ENCODE results near the gene MCC. TPM values are rescaled to one million over a fixed set of nuclear protein-coding genes. Genes with fewer than 3 reads are reported as not detected.

Gene MCC
- total RNA-seq, 1 experiment from 2014 or later: 23.5 TPM

DNA sequence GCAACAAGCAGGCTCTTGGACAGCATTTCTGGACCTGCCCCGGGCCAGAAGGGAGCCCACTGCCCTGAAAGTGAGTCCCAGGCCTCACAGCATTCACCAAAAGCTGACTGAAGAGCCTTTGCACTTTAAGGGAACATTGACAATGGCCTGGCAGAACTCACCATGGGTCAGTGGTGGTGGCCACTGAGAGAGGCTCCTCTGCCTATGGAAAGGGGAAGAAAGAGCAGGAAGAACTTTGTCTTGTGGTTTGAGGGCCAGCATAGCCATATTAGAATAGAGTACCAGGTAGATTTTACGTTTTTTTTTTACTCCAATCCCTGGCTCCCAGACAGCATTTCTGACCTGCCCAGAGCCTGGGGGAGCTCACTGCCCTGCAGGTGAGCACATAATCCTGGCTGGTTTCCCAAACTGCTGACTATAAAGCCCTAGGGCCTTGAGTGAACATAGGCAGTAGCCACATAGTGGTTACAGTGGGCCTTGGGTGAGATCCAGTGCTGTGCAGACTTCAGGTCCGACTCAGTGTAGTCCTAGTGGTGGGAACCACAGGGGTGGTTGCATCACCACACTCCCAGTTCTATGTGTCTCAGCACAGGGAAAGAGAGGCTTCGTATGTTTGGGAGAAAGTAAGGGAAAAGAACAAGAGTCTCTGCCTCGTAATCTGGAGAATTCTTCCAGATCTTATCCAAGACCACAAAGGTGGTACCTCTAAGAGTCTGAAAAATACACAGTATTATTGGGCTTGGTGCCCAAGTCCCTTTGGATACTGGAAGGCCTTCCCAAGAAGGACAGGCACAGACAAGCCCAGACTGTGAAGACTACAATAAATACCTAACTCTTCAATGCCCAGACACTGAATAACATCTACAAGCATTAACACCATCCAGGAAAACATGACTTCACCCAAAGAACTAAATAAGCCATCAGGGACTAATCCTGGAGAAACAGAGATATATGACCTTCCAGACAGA is 143.0 kb downstream of the MCC start:
- H3K4me1 Mint-ChIP-seq: no peaks in the 10 kb centered on the region
- H3K27ac Mint-ChIP-seq: no peak overlapping the region
- ChIA-PET CTCF (no interaction called here), POLR2A (no interaction called here)
- ATAC-seq (0 out of 2 replicates have a peak, but pooled peaks have one; percentile 26), DNase-seq (ENCODE audit: low spot score) (no peak)
- TF ChIP-seq ZNF416 (CRISPR knock-in tag; IDR thresholded peaks at IDR 0.05): no peak
- TF ChIP-seq, protein P1, sequence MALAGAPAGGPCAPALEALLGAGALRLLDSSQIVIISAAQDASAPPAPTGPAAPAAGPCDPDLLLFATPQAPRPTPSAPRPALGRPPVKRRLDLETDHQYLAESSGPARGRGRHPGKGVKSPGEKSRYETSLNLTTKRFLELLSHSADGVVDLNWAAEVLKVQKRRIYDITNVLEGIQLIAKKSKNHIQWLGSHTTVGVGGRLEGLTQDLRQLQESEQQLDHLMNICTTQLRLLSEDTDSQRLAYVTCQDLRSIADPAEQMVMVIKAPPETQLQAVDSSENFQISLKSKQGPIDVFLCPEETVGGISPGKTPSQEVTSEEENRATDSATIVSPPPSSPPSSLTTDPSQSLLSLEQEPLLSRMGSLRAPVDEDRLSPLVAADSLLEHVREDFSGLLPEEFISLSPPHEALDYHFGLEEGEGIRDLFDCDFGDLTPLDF (CRISPR knock-in tag; IDR thresholded peaks at IDR 0.05): no peak
- no peak for TF ChIP-seq NR3C1 (CRISPR knock-in tag; conservative IDR thresholded peaks at IDR 0.05; ENCODE audit: low read depth)
- TF ChIP-seq ZNF232 (CRISPR knock-in tag; IDR thresholded peaks at IDR 0.05): no peak
- TF ChIP-seq, protein P2, sequence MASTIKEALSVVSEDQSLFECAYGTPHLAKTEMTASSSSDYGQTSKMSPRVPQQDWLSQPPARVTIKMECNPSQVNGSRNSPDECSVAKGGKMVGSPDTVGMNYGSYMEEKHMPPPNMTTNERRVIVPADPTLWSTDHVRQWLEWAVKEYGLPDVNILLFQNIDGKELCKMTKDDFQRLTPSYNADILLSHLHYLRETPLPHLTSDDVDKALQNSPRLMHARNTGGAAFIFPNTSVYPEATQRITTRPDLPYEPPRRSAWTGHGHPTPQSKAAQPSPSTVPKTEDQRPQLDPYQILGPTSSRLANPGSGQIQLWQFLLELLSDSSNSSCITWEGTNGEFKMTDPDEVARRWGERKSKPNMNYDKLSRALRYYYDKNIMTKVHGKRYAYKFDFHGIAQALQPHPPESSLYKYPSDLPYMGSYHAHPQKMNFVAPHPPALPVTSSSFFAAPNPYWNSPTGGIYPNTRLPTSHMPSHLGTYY (CRISPR knock-in tag; IDR thresholded peaks at IDR 0.05): no peak
- no peak for TF ChIP-seq JUN (CRISPR knock-in tag; IDR thresholded peaks at IDR 0.05)
- no peak for TF ChIP-seq NFE2L1 (CRISPR knock-in tag; IDR thresholded peaks at IDR 0.05)
- TF ChIP-seq FOXJ3 (CRISPR knock-in tag; IDR thresholded peaks at IDR 0.05; ENCODE audit: borderline replicate concordance): no peak
- no peak for TF ChIP-seq ESRRA (CRISPR knock-in tag; IDR thresholded peaks at IDR 0.05; ENCODE audit: borderline replicate concordance)
- TF ChIP-seq PRRX2 (CRISPR knock-in tag; IDR thresholded peaks at IDR 0.05): no peak
- no peak for TF ChIP-seq RELA (CRISPR knock-in tag; IDR thresholded peaks at IDR 0.05; ENCODE audit: borderline replicate concordance)
- no peak for TF ChIP-seq CREM (CRISPR knock-in tag; IDR thresholded peaks at IDR 0.05)
- TF ChIP-seq TCF7 (CRISPR knock-in tag; IDR thresholded peaks at IDR 0.05; ENCODE audit: low read depth): no peak
- TF ChIP-seq, protein P3, sequence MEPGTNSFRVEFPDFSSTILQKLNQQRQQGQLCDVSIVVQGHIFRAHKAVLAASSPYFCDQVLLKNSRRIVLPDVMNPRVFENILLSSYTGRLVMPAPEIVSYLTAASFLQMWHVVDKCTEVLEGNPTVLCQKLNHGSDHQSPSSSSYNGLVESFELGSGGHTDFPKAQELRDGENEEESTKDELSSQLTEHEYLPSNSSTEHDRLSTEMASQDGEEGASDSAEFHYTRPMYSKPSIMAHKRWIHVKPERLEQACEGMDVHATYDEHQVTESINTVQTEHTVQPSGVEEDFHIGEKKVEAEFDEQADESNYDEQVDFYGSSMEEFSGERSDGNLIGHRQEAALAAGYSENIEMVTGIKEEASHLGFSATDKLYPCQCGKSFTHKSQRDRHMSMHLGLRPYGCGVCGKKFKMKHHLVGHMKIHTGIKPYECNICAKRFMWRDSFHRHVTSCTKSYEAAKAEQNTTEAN (CRISPR knock-in tag; IDR thresholded peaks at IDR 0.05): no peak
- TF ChIP-seq, protein P4, sequence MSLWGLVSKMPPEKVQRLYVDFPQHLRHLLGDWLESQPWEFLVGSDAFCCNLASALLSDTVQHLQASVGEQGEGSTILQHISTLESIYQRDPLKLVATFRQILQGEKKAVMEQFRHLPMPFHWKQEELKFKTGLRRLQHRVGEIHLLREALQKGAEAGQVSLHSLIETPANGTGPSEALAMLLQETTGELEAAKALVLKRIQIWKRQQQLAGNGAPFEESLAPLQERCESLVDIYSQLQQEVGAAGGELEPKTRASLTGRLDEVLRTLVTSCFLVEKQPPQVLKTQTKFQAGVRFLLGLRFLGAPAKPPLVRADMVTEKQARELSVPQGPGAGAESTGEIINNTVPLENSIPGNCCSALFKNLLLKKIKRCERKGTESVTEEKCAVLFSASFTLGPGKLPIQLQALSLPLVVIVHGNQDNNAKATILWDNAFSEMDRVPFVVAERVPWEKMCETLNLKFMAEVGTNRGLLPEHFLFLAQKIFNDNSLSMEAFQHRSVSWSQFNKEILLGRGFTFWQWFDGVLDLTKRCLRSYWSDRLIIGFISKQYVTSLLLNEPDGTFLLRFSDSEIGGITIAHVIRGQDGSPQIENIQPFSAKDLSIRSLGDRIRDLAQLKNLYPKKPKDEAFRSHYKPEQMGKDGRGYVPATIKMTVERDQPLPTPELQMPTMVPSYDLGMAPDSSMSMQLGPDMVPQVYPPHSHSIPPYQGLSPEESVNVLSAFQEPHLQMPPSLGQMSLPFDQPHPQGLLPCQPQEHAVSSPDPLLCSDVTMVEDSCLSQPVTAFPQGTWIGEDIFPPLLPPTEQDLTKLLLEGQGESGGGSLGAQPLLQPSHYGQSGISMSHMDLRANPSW (CRISPR knock-in tag; conservative IDR thresholded peaks at IDR 0.05; ENCODE audit: low read depth): no peak
- TF ChIP-seq CBFB (CRISPR knock-in tag; IDR thresholded peaks at IDR 0.05; ENCODE audit: low read depth): no peak
- TF ChIP-seq IRF2 (CRISPR knock-in tag; IDR thresholded peaks at IDR 0.05; ENCODE audit: borderline replicate concordance, low read depth): no peak
- TF ChIP-seq NR1H2 (CRISPR knock-in tag; IDR thresholded peaks at IDR 0.05): no peak
- TF ChIP-seq, protein P5, sequence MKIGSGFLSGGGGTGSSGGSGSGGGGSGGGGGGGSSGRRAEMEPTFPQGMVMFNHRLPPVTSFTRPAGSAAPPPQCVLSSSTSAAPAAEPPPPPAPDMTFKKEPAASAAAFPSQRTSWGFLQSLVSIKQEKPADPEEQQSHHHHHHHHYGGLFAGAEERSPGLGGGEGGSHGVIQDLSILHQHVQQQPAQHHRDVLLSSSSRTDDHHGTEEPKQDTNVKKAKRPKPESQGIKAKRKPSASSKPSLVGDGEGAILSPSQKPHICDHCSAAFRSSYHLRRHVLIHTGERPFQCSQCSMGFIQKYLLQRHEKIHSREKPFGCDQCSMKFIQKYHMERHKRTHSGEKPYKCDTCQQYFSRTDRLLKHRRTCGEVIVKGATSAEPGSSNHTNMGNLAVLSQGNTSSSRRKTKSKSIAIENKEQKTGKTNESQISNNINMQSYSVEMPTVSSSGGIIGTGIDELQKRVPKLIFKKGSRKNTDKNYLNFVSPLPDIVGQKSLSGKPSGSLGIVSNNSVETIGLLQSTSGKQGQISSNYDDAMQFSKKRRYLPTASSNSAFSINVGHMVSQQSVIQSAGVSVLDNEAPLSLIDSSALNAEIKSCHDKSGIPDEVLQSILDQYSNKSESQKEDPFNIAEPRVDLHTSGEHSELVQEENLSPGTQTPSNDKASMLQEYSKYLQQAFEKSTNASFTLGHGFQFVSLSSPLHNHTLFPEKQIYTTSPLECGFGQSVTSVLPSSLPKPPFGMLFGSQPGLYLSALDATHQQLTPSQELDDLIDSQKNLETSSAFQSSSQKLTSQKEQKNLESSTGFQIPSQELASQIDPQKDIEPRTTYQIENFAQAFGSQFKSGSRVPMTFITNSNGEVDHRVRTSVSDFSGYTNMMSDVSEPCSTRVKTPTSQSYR (CRISPR knock-in tag; IDR thresholded peaks at IDR 0.05): no peak
- no peak for TF ChIP-seq JAZF1 (CRISPR knock-in tag; IDR thresholded peaks at IDR 0.05)
- peaks cover 5% of the 10 kb centered on the region for H3K9me3 Mint-ChIP-seq
- H3K27me3 Mint-ChIP-seq (ENCODE audit: low read depth): no peaks in the 10 kb centered on the region
- no peaks in the 10 kb centered on the region for H3K36me3 Mint-ChIP-seq
- no peak overlapping the region for H3K4me3 Mint-ChIP-seq
